Left lobe of liver (tissue), 2 donors: Measurements from ENCODE around the gene ATXN7L2. TPM values are rescaled to one million over a fixed set of nuclear protein-coding genes. Genes with fewer than 3 reads are reported as not detected.
A peak's percentile ranks its signal among the peaks of the same experiment; 100 is the strongest.

Experiments
- ATAC-seq: fragments of 200-7000 bp; cut with Tn5 transposase; one replicate; pipeline ENCODE4 v1.9.1; 2020; ENCODE audit warnings: mild to moderate bottlenecking, moderate library complexity
- DNase-seq: peaks from one replicate; pipeline ENCODE4 v3.0.0-alpha.2; 2020; ENCODE audit warnings: low spot score
- total RNA-seq: library from RNA; stranded (reverse); gene quantifications from one replicate; pipeline ENCODE4 v1.2.1, GENCODE V29; 2021
- donor health status: DM: no; HTN: no; CAD: no; lungs with moderate emphysema.
- donor health status: DM: no; HTN: yes; CAD: no.

ATXN7L2 gene
- total RNA-seq, 1 donor from 2014 or later, result 4.3 TPM

DNA sequence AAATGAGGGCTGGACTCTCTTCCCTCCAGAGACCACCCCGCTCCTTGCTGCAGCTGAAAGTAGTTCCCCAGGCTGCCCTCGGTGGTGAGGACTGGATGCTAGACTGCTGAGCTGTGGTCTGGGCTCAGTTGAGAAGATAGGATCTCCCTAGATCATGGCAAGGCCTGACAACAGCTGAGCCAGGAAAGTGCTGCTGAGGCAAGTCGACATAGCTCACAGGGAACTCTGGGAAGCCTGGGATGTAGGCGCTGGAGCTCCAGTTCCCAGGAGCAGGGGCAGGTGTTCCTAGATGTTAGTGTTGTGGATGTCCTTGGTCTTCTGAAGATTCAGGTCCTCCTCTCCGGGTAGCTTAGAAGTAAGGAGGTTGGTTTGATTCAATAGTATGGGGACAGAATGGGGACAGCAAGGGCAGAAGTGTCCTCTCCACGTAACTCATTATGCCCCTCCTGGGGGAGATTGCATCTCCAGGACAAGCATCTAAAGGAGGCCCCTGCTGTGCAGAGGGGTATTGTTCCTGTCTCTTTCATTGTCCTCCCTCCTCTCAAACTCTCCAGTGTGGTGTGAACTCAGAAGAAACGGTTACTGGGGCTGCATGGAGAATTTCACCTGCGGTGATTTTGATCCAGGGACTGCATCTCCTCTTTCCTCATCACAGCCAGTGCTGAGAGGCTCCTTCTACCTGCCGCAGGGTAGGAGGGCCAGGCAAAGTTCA, 13.9 kb downstream of the ATXN7L2 start:
- ATAC-seq (no peak), DNase-seq (no peak)

- ATAC-seq (no peak), DNase-seq (no peak)
These were observed 14.6 kb downstream of the ATXN7L2 start for GRCh38 chr1:109498161-109498801.

DNA sequence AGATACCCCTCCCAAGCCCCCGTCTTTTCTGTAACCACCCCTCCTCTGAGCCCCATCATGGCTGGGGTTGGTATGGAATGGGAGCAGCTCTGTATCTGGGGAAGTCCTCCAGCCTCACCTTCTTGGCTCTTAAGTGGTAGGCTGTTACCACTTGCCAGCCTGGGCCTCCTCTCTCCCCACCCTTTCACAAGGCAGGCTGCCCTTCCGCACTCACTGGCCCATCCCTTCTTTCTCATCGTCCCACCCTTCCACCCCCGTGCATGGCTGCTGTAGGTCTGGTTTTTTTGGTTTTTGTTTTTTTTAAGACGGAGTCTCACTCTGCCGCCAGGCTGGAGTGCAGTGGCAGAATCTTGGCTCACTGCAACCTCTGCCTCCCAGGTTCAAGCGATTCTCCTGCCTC, 15.4 kb downstream of the ATXN7L2 start:
- ATAC-seq (no peak), DNase-seq (no peak)

GRCh38 chr1:109499661-109500536, 16.2 kb downstream of the ATXN7L2 start:
- DNase-seq (no peak), ATAC-seq (peak; percentile 74)

DNA sequence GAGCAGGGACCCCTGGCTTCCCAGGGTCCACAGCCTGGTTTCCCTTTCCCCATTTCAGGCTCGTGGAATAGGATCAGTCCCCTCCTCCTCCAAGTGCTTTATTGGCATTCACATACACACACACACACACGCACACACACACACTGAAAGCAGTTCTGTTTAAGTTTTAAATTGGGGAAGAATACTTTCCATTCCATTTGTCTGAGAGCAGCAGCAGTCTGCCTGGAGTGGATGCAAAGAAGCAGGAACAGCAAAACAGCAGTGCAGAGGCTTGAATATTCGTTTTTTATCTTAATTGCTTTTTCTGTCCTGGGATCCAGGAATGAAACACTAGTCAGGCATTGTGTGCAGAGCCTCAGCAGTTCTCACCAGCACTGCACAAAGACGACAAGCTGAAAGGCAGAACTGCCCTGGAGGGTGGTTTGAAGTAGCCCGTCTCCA, 17.3 kb downstream of the ATXN7L2 start:
- DNase-seq, result no peak
- ATAC-seq, result no peak

DNA sequence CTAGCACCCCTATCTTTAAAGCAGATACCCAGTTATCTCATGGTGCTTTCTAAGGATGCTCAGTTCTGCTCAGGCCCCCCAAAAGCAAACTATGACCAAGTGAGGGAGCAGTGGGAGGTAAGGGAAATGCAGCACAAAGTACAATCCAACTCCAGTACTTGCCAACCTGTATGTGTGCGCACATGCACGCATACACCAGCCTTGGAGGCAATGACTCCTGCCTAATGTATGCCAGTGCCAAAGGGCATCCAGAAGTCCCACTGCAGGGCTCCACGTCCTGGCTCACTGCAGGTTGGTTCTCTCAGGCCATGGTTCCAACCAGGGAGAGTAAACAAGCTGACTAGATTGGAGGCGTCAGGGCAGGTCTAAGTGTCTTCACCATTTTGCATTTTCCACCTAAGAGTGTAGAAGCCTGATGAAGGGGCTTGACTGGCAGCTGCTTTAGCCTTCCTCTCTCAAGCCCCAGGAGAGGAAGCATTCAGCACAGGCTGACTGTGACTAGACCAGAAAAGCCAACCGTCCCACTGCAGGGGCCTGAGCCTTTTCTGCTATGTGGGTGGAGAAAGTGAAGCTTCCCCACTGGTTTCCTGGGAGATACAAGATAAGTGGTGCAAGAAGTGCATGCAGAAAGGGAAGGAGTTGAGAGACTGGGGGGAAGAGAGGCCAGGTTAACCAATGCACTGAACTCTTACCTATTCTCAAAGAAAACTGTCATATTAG, 18.1 kb downstream of the ATXN7L2 start:
- no peak for DNase-seq
- no peak for ATAC-seq

DNA sequence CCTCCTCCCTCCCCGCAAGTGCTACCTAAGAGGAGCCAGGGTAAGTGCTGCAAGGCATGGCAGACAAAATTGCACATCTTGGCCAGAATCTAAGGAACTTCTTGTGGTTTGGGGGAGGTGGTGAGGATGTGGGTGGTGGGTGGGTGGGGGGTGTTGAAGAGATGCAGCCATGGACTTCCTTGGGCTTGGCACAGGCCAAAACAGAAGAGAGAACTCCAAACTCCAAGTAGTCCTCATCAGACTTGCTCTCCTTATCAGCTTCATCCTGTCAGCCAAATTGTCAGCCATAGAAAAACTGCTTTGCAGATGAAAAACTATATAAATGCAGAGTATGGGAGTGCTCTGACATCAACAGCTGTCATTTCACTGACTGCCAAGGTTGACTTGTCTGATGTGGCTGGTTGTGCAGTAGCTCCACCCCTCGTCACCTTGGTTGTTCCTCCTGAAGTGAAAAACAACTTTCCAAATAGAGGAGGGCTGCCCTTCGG, 18.7 kb downstream of the ATXN7L2 start:
- no peak for DNase-seq
- no peak for ATAC-seq

GRCh38 chr1:109503935-109504334, 20.2 kb downstream of the ATXN7L2 start:
- ATAC-seq, result no peak
- no peak for DNase-seq

DNA sequence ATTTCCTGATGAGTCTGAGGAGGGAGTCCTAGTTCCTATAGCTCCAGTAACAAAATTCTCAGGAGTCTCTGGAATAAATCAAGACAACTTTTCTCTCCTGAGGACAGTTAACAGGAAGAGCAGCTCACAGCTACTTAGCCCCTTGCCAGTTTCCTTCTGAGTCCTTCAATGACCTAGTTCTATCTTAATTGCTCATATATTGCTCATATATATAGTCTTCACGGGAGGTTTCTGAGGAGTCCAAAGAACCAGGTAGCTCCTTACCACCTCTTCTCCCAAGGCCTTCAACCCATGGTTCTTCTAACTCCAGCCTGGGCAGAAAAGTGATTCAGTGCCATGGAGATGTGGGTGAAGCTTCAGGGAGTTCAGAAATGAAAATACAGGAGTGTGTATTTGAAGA, 21.3 kb downstream of the ATXN7L2 start:
- ATAC-seq, result no peak
- no peak for DNase-seq

DNA sequence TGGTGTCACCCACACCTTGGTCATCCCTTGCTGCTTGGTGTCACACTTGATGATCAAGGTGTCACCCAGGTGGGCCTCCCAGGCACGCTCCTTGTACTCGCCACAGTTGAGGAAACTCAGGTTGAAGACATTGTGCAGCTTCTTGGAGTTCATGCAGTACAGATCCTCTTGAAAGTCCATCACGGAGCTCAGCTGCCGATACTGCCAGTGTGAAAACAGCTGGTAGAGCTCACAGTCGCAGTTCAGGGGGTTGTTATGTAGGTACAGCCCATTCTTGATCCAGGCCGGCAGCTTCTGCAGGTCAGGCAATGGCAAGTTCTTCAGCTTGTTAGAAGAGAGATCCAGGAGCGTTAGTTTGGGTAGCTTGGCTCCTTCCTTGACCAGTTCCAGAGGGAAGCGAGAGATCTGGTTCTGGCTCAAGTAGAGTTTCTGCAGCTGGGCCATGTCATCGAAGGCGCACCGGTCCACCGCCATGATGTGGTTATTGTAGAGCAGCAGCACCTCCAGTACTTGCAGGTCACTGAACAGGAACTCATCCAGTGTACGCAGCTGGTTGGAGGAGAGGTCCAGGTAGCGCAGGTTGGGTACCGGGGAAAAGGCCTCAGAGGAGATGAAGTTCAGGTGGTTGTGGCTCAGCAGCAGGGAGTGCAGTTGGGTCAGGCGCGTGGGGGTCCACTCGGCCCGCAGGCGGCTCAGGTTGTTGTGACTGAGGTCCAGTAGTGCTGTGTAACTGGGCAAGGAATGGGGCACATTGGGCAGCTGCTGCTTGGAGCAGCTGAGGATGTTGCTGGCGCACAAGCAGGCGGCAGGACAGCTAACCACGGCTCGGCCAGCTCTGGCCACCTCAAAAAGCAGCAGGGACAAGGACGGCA, 24.5 kb downstream of the ATXN7L2 start:
- ATAC-seq (no peak), DNase-seq (no peak)

GRCh38 chr1:109508873-109509175, 25.1 kb downstream of the ATXN7L2 start:
- ATAC-seq (no peak), DNase-seq (no peak)

DNA sequence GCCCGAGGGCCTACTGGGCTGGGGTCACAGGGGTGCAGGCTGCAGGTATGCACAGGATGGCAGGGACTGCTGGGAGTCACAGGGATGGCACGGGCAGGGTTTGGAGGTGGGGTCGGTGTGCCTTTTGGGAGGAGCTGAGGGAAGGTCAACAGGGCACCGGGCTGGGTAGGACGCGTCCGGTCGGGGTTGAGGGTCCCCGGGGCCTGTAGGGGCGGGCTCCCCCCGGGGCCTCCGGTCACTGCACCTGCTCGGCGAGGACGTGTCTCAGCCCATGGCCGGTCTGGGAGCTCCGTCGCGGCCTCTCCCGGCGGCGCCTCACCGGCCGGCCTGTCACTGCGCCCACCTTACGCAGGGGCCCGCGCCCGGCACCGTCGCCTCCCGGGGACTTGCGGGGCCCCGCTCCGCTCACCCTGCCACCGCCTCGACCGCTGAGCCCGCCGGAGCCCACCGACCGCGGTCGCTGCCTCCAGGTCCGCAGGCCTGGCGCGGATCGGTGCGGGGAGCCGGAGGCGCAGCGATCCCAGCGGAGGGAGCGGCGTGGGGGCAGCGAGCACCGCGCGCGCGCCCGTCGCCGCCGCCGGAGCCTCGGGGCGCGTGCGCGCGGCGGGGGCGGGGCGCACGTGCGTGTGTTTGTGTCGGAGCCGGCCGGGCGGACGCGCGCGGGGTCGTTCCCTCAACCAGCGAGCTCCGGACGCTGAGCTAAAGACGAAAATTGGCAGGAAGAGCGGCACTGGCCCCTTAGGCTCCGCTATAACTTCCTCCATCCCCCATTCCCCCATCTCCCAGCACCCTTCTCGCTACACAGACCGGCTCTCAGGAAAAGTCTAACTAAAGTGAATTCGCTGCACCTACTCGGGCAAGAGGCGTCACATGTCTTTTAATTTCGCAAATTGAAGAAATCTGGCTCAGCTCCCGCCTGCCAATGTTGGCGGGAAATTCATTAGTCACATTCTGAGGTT, 25.8 kb downstream of the ATXN7L2 start, which contains the start of gene AMIGO1:
Gene AMIGO1 (minus strand): TSS at position 552 of the 959 bp plus-strand sequence. CDS start 815 bp downstream, outside the sequence.
- peak; percentile 71 for DNase-seq
- ATAC-seq, result peak; percentile 95

DNA sequence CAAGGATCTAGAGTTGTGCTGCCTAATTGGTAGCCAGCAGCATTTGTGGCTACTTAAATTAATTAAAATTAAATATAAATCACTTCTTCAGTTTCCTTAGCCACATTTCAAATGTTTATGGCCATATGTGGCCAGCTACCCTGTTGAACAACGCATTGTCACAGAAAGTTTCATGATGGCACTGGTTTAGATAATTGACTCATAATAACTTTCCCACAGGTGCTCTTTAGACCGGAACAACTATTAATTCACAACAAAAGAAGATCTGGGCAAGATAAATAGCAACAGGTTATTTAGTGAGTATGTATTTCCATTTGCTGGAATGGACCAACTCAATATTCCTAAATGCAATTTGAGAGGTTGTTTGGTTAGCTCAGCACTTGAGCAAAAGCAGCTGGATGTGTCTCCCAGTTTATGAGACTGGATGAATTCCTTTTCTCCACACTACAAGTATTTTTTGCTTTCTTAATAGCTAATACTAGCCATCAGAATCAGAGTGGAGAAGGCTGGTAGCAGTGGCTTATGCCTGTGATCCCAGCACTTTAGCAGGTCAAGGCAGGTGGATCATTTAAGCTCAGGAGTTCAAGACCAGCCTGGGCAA, 29.5 kb downstream of the ATXN7L2 start:
- no peak for DNase-seq
- no peak for ATAC-seq

- DNase-seq, result no peak
- ATAC-seq, result no peak
These were observed 31.1 kb downstream of the ATXN7L2 start for GRCh38 chr1:109514846-109515245.

GRCh38 chr1:109516872-109517271, 33.2 kb downstream of the ATXN7L2 start:
- ATAC-seq (no peak), DNase-seq (no peak)

DNA sequence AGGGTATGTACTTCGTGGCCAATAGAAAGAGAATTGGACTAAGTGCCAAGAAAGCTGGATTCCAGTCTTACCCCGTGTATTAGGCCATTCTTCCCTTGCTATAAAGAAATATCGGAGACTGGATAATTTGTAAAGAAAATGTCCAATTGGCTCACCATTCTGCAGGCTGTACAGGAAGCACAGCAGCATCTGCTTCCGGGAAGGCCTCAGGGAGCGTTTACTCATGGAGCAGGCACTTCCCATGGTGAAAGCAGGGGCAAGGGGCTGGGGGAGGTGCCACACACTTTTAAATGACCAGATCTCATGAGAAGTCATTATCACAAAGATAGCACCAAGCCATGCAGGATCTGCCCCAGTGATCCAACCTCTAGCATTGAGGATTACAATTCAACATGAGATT, 33.6 kb downstream of the ATXN7L2 start:
- no peak for ATAC-seq
- no peak for DNase-seq

DNA sequence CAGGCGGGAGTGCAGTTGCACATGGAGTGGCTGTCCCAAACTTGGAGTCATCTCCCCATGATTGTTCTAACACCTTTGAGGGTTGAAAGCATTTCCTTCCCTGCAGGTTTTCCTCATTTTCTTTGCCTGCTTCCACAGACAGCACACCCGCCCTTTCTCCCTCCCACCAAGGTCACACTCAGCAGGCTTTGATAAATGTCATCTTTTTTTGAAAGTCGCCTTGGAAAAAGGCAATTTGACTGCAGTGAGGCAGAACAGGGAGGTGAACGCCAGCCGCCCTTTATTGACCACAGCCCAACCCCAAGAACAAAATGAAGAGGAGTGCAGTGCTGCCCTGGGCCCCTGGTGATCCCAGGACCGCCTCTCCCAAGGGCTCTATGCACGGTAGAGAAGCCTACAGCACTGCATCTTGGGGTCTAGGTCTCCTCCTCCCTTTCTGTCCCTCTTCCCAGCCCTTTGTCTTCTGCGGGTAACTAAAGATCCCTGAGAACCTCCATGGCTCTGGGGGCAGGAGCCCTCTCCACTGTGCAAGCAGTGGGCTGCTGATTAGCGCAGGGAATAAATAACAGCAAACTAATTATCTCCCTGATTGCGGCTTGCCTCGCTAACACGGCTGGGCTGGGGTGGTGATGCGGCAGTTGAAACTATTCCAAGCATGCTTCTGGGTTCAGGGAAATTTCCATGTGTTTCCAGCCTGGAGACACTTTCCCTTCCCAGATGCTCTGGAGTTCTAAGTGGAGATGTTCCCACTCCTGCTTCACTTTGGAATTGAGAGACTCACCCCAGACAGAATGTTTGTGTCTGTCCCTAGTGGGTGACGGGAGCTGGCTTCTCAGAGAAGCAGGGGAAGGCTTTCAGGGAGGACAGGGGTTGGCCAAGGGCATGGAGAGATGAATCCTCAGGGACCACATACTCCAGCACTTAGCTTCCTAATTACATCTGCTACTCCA, 37.6 kb downstream of the ATXN7L2 start:
- DNase-seq (no peak), ATAC-seq (no peak)
